ENCODE data around the gene CREB3L1.

CREB3L1 gene

GRCh38 chr11:46272816-46273427 is 4.5 kb upstream of the CREB3L1 start:
- DNase-seq (ENCODE audit: low read depth), result no peak

- DNase-seq (ENCODE audit: low read depth), result no peak
Measured at GRCh38 chr11:46273511-46274205, 3.8 kb upstream of the CREB3L1 start.

GRCh38 chr11:46275964-46276641 is 1.4 kb upstream of the CREB3L1 start:
- DNase-seq (ENCODE audit: low read depth), result no peak

GRCh38 chr11:46277313-46277621 is 195 bp upstream of the CREB3L1 start:
- DNase-seq (ENCODE audit: low read depth), result no peak

- DNase-seq (ENCODE audit: low read depth), result no peak
Measured at GRCh38 chr11:46278387-46279125, 1.1 kb downstream of the CREB3L1 start.

- no peak for DNase-seq (ENCODE audit: low read depth)
Measured at GRCh38 chr11:46279126-46280099, 2.0 kb downstream of the CREB3L1 start.

GRCh38 chr11:46280706-46281105 is 3.2 kb downstream of the CREB3L1 start:
- DNase-seq (ENCODE audit: low read depth), result no peak

- no peak for DNase-seq (ENCODE audit: low read depth)
Measured at GRCh38 chr11:46281371-46281831, 3.9 kb downstream of the CREB3L1 start.

GRCh38 chr11:46285173-46285572 is 7.7 kb downstream of the CREB3L1 start:
- DNase-seq (ENCODE audit: low read depth), result no peak

- no peak for DNase-seq (ENCODE audit: low read depth)
Measured at GRCh38 chr11:46285594-46286033, 8.2 kb downstream of the CREB3L1 start.

GRCh38 chr11:46286789-46287188 is 9.3 kb downstream of the CREB3L1 start:
- DNase-seq (ENCODE audit: low read depth), result no peak

- DNase-seq (ENCODE audit: low read depth), result no peak
Measured at GRCh38 chr11:46288451-46288850, 11.0 kb downstream of the CREB3L1 start.

- no peak for DNase-seq (ENCODE audit: low read depth)
Measured at GRCh38 chr11:46290011-46290410, 12.5 kb downstream of the CREB3L1 start.

GRCh38 chr11:46290598-46291309 is 13.3 kb downstream of the CREB3L1 start:
- no peak for DNase-seq (ENCODE audit: low read depth)

- no peak for DNase-seq (ENCODE audit: low read depth)
Measured at GRCh38 chr11:46291441-46292150, 14.1 kb downstream of the CREB3L1 start.

- no peak for DNase-seq (ENCODE audit: low read depth)
Measured at GRCh38 chr11:46293066-46293465, 15.6 kb downstream of the CREB3L1 start.

GRCh38 chr11:46293641-46294103 is 16.2 kb downstream of the CREB3L1 start:
- no peak for DNase-seq (ENCODE audit: low read depth)

- DNase-seq (ENCODE audit: low read depth), result no peak
Measured at GRCh38 chr11:46294365-46295309, 17.2 kb downstream of the CREB3L1 start.
